NCI-H446 treated with DMSO at 0.1 percent for 48 hours (cell line): ENCODE results near the gene RTL1.

Source experiments
- DNase-seq: peaks from one replicate; lab custom pipeline; 2025; lab: John Stamatoyannopoulos, UW

RTL1 gene

DNA sequence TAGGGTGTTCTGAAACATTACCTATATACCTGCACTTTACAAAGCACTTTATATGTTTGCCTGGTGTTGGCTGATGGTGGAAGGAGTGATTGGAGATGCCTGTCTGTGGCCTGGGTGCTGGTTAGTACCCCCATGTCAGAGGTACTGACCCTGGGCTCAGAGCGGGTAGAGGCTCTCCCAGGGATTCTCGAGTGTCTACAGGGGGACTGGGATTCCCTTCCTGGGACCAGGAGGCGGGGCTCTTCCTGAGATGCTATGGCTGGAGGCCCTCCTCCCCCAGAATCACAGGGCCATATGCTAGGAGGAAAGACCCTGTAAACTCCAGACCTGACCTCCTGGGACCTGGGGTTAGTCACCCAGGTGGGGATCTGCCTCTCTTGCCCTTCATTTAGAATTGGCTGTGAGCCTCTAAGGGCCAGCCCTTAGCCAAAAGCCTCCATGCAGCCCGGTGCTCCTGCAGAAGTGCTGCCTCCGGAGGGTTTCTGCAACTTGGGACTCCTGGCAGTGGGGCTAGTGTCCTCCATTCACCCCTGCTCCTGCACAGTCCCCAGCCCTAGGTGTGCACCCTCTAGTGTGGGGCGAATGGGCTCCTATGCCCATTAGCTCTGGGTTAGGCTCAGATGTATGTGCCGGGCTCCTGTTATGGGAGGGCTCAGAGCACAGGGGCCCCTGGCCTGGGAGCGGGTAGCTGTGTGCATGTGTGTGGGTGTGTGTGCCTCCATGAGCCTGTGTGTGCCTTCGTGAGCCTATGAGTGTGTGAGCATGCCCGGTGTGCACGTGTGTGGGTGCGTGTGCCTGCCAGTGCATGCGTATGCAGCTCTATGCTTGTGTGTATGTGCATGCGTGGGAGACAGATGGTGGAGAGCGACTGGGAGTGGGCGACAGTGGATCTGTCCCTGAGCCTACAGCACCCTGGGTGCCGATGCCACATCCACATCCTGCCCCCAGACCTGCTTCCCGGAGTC lies 36.6 kb downstream of the RTL1 start:
- no peak for DNase-seq

- no peak for DNase-seq
Measured at GRCh38 chr14:100865682-100866591, 37.6 kb downstream of the RTL1 start.

- DNase-seq = no peak
Measured at GRCh38 chr14:100864960-100865681, 38.4 kb downstream of the RTL1 start.

DNA sequence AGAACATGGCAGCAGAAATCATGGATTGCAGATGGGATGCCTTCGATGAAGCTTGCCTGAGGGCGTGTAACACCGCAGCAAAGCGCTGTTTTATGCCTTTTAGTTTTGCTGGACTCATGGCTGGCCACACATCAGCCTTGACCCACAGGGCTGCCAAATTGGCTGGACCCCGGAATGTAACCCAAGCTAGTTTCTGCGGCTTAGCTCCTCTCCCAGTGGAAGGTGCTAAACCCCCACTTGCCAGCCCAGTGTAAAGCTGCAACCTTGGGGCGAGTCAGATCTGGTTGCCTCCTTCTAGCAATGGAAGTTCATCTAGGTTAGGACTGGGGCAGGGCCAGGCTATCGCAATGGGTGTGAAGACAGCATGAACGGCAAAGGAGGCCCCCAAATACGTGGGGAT lies 39.3 kb downstream of the RTL1 start:
- DNase-seq = no peak

DNA sequence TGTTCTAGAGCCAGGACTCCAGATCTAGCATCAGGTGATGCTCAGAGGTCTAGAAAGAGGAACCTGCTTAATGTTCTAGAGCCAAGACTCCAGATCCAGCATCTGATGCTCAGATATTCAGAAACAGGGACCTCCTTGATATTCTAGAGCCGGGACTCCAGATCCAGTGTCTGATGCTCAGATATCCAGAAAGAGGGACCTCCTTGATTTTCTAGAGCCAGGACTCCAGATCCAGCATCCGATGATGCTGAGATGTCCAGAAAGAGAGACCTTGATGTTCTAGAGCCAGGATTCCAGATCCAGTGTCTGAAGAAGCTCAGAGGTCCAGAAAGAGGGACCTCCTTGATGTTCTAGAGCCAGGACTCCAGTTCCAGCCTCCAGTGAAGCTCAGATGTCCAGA lies 40.7 kb downstream of the RTL1 start:
- DNase-seq = no peak

DNA sequence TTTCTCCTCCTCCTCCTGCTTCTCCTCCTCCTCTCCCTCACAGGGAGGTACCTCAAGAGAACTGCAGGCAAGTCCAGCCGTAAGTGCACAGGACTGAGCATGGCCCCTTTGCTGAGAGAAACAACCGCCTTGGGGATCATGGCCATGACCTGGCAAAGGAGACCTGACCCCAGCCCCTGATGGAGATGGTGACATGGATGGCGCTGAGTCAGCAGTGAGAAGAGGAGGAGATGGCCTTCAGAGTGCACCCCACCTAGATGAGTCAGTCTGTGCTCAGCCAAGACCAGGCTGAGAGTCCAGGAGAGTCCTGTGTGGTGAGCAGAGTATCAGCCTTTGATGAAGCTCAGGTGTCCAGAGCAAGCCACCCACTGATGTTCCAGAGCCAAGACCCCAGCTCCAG lies 41.2 kb downstream of the RTL1 start:
- DNase-seq = no peak

DNA sequence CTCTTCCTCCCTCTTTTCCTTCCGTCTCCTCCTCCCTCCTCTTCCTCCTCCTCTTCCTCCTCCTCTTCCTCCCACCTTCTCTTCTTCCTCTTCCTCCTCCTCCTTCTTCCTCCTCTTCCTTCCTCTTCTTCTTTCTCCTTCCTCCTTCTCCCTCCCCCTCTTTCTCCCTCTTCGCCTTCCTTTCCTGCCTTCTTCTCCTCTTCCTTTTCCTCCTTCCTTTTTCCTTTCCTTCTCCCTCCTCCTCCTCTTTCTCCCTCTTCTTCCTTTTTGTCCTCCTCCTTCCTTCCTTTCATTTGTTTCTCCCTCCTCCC lies 41.6 kb downstream of the RTL1 start:
- no peak for DNase-seq

DNA sequence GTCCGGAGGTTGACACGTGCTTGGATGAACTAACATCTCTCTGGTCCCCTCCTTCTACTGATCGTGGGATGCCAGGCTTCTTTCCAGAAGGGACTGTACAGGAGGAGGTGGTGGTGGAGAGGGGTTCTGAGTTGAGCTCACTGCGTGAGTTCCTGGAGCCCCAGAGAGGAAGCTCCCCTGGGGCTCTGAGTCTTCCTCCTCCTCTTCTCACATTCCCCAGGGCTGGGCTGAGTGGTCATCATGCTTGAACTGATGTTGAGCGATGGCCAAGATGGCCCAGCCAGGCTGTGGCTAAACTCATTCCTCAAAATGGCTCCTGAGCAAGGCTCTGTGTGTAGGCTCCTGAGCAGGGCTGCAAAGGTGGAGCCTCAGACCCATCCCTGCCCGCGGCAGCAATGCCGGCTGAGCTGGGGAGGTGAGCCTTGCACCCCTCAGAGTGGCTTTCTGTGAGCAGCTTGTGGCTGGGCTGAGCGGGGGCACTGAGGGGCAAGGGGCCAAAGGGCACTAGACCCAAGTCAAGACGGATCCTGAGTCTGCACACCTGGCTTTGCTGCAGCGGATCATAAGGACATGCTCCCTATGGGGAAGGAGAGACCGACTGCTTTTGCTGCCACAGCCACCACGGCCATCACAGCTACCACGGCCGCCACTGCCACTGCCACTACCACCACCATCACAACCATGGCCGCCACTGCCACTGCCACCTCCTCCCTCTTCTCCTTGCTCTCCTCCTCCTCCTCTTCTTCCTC lies 42.2 kb downstream of the RTL1 start:
- DNase-seq = no peak

- no peak for DNase-seq
Measured at GRCh38 chr14:100860556-100861187, 42.9 kb downstream of the RTL1 start.

- no peak for DNase-seq
Measured at GRCh38 chr14:100859781-100860180, 43.7 kb downstream of the RTL1 start.

DNA sequence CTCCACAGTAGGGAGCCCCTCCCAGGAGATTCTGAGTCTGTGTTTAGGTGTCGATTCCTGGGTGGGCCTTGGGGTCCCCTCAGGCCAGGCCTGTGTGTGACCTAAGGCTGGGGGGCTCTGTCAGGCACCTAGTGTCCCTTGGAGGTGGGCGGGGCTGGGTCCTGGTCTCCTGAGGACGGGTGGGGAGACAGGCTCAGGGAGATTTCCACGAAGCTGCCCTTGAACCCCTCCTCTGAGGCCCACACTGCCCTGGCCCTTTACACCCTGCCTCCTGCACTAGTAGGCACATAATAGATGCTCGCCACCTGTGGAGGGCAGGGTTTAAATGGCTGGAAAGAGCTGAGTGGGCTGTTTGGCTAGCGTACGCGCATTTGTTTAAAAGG lies 44.7 kb downstream of the RTL1 start:
- DNase-seq = no peak

GRCh38 chr14:100857923-100858837 lies 45.3 kb downstream of the RTL1 start:
- DNase-seq = no peak

DNA sequence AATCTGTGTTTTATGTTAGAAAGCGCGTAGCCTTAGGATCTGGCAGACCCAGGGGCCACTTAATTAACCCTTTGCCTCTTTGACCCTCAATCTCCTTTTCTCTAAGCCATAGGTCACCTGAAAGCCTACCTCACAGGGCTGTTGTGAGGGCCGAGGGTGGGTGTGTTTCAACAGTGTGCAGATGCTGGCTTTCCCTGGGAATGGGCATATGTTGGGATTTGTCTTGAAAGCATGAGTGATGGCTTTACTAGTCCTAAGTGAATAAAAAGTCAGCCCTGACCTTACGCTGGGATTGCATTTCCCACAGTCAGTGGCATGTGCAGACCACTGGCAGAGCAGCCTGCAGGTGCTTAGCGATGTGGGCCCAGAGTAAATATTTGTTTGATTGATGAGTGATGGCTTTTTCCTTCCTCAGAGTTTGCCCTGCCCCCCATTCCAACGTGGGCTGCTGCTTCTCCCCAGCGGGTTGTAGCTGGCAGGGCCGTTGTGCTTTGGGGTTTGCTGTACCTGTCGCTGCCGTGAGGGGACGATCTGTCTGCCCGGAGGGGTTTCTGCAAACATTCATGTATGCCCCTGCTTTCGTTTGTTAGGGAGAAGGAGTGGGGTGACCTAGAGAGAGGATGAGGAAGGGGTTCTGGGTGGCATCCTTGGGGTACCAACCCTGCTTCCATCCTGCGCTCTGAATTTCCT lies 46.1 kb downstream of the RTL1 start:
- no peak for DNase-seq

GRCh38 chr14:100856056-100856950 lies 47.2 kb downstream of the RTL1 start:
- DNase-seq = no peak

GRCh38 chr14:100855256-100855930 lies 48.1 kb downstream of the RTL1 start:
- DNase-seq = no peak

- no peak for DNase-seq
Measured at GRCh38 chr14:100854435-100854834, 49.1 kb downstream of the RTL1 start.

DNA sequence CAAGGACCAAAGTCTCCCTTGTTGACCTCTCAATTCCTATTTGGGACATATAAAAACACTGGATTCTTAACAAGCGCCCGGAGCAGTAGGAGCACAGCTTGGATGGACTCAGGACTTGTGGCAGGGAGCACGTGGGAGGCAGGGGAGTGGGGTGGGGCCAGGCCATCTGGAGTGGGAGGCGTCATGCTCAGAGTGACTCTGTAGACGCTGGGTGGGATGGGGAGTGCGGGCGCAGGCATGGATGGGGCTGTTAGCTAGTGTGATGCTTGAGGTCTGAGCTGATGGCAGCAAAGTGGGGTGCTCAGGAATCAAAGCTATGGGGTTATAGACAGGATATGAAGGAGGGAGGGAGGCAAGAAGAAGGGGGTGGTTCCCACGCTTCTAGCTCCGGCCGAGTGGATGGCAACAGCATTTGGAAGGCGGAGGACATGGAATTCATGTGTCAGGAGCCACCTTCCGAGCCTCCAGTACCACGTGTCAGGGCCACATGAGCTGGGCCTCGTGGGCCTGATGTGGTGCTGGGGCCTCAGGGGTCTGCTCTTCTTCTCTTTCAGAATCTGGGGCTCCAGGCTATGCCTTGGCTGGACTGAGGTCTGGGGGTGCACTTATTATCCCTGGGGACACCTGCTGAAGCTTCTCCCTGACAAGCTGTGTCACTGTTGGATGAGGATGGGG lies 51.4 kb downstream of the RTL1 start:
- no peak for DNase-seq
